Activated CD8-positive, alpha-beta memory T cell treated with anti-CD3 and anti-CD28 coated beads, Interleukin-2, amount 50 U/mL, for 24 hours (primary cell): ENCODE results near the gene NSD1.
"Not testable (repeated sequence)": the region's sequence is repeated elsewhere in the genome, so short reads cannot be mapped to it uniquely, and the experiment has no call there.

ENCODE experiments used
- DNase-seq: peaks from one replicate; pipeline ENCODE4 v3.0.0-alpha.2; 2020; ENCODE audit errors: extremely low read depth

NSD1 gene

GRCh38 chr5:177328545-177329231, 195.1 kb downstream of the NSD1 start:
- DNase-seq: no peak

GRCh38 chr5:177329883-177330282, 196.3 kb downstream of the NSD1 start:
- DNase-seq: no peak

- DNase-seq: no peak
Measured at GRCh38 chr5:177330991-177331842, 197.6 kb downstream of the NSD1 start.

GRCh38 chr5:177332031-177332895, 198.7 kb downstream of the NSD1 start:
- no peak for DNase-seq

- no peak for DNase-seq
Measured at GRCh38 chr5:177332896-177333260, 199.3 kb downstream of the NSD1 start.

- no peak for DNase-seq
Measured at GRCh38 chr5:177333420-177334154, 200.0 kb downstream of the NSD1 start.

GRCh38 chr5:177334155-177334551, 200.6 kb downstream of the NSD1 start:
- DNase-seq: no peak

GRCh38 chr5:177334781-177335700, 201.5 kb downstream of the NSD1 start:
- no peak for DNase-seq

- no peak for DNase-seq
Measured at GRCh38 chr5:177335701-177336065, 202.1 kb downstream of the NSD1 start.

GRCh38 chr5:177336112-177336511, 202.5 kb downstream of the NSD1 start:
- no peak for DNase-seq

GRCh38 chr5:177336603-177337494, 203.3 kb downstream of the NSD1 start:
- no peak for DNase-seq

- no peak for DNase-seq
Measured at GRCh38 chr5:177338251-177339106, 204.9 kb downstream of the NSD1 start.

- DNase-seq: no peak
Measured at GRCh38 chr5:177339107-177339638, 205.6 kb downstream of the NSD1 start.

- not testable (repeated sequence) for DNase-seq
Measured at GRCh38 chr5:177343000-177343399, 209.4 kb downstream of the NSD1 start.

- no peak for DNase-seq
Measured at GRCh38 chr5:177343777-177344176, 210.2 kb downstream of the NSD1 start.

GRCh38 chr5:177344891-177345290, 211.3 kb downstream of the NSD1 start:
- DNase-seq: no peak

GRCh38 chr5:177346820-177347219, 213.2 kb downstream of the NSD1 start:
- DNase-seq: no peak

GRCh38 chr5:177347699-177348098, 214.1 kb downstream of the NSD1 start:
- no peak for DNase-seq

- no peak for DNase-seq
Measured at GRCh38 chr5:177349362-177349647, 215.7 kb downstream of the NSD1 start.
